GM06990 (cell line): ENCODE results near the gene PIK3IP1.

Experiments
- DNase-seq: peaks from one replicate; pipeline ENCODE4 v3.0.0-alpha.2; 2011; ENCODE audit not compliant: insufficient read length; ENCODE audit errors: extremely low read depth
- H3K27me3 ChIP-seq: replicated peaks from 2 replicates; pipeline ENCODE4 v1.6.0; 2011; ENCODE audit warnings: low read length; ENCODE audit not compliant: control insufficient read depth, insufficient read depth
- H3K36me3 ChIP-seq: 2 replicates; pipeline ENCODE4 v1.5.1; 2011; ENCODE audit warnings: low read length; ENCODE audit not compliant: control insufficient read depth, insufficient read depth
- H3K4me3 ChIP-seq: replicated peaks from 2 replicates; pipeline ENCODE4 v1.5.1; 2011; ENCODE audit warnings: low read depth, mild to moderate bottlenecking, control low read depth, low read length
- CTCF ChIP-seq: IDR thresholded peaks from 2 replicates; pipeline ENCODE4 v1.5.1; 2011; ENCODE audit warnings: low read length, control low read depth, mild to moderate bottlenecking, inconsistent platforms; ENCODE audit not compliant: insufficient read depth, poor library complexity, severe bottlenecking

PIK3IP1 gene

GRCh38 chr22:31292236-31292989, at the start of gene PIK3IP1:
Gene PIK3IP1, minus strand, starts transcription at chr22:31292488. Its CDS starts 144 bp downstream, at chr22:31292344.
- Histone ChIP-seq H3K4me3 (peak within 1 kb of the TSS; percentile 79), H3K27me3 (no peaks in the 10 kb centered on the region), H3K36me3 (no peaks in the 10 kb centered on the region; the same call in 1 of the 2 replicates)
- peak; percentile 65 for TF ChIP-seq CTCF
- peak; percentile 71 for DNase-seq

- Histone ChIP-seq H3K4me3 (no peak overlapping the region), H3K27me3 (no peaks in the 10 kb centered on the region), H3K36me3 (peaks cover 35% of the 10 kb centered on the region)
- no peak for TF ChIP-seq CTCF
- DNase-seq = no peak
Observed at GRCh38 chr22:31341386-31342088, 49.2 kb upstream of the PIK3IP1 start.

- TF ChIP-seq CTCF = no peak
- Histone ChIP-seq H3K4me3 (no peak overlapping the region), H3K27me3 (no peaks in the 10 kb centered on the region), H3K36me3 (peaks cover 36% of the 10 kb centered on the region)
- no peak for DNase-seq
Observed at GRCh38 chr22:31340765-31341247, 48.5 kb upstream of the PIK3IP1 start.

GRCh38 chr22:31340360-31340759, 48.1 kb upstream of the PIK3IP1 start:
- Histone ChIP-seq H3K36me3 (peaks cover 36% of the 10 kb centered on the region), H3K4me3 (no peak overlapping the region), H3K27me3 (no peaks in the 10 kb centered on the region)
- no peak for DNase-seq
- no peak for TF ChIP-seq CTCF

GRCh38 chr22:31339148-31339832, 47.0 kb upstream of the PIK3IP1 start:
- H3K36me3 ChIP-seq = peaks cover 44% of the 10 kb centered on the region
- TF ChIP-seq CTCF = no peak

More at GRCh38 chr22:31339148-31339832, 47.0 kb upstream of the PIK3IP1 start:
- Histone ChIP-seq H3K4me3 (no peak overlapping the region), H3K27me3 (no peaks in the 10 kb centered on the region)
- no peak for DNase-seq
